ENCODE results near the gene C12orf50. TPM values are rescaled to one million over a fixed set of nuclear protein-coding genes. Genes with fewer than 3 reads are reported as not detected.

C12orf50 gene, protein sequence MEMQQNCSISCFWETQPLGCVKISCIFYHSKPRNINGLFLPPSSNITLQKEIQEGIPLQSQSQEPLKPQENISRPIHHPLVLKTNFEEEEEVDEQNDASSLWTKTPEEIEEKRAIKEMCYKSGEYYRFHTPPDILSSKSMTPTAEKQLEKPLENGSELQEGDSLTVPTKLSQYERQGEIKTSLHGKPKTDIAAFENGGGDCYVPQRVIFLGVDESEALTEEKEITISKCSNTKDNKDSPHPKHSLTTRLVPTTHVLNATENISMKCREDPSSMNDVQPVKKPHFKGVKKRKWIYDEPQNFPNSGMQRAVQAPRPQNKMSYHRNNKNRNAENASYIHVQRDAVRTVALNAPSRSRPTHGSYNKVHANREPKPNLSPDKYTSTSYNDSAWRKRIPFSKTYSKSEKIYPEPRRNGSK
- 0.13 TPM in 1 of 2 replicates, not detected in the other for total RNA-seq

DNA sequence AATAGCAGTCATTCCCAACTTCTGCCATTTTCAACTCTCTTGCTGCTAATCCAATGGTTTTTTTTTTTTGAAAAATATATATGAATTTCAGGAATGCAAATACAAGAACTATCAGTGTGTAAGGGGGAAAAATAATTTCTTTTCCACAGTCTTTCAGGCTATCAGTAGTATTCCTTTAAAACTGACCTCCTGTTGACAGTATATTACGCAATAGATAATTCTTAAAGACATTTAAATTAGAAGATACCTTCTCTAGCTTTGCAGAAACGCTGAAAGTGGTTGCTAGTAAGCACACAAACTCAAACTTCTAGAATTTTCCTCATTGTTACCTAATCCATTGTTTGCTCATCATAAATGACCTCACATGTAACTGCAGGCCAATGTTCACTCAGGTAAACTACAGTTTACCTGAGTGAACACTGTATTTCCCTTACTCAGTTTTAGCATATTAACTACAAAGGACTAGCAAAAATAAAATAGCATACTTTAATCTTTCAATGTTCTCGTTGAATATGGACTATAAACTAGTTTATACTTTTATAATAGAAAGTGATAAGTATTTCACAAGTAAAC lies at the start of gene C12orf50:
Gene C12orf50 (minus strand): TSS at position 309 of the 573 bp plus-strand sequence. CDS start 2,439 bp downstream, outside the sequence.

Small RNA genes lying within 50 kb of the gene (small RNA-seq; reads per million reads assigned to genes)
- gene RNA5SP364 = not detected

Other genes with a start within 250 kb of the C12orf50 start
- 28.5 and 35.4 TPM in 2 replicates for gene CEP290, start 112.7 kb upstream of the C12orf50 start, total RNA-seq
- 62.0 and 76.2 TPM in 2 replicates for gene TMTC3, start 112.9 kb upstream of the C12orf50 start, total RNA-seq